A549 (cell line): ENCODE measurements around the gene UBE2O. TPM values are rescaled to one million over a fixed set of nuclear protein-coding genes. Genes with fewer than 3 reads are reported as not detected.
A peak's percentile ranks its signal among the peaks of the same experiment; 100 is the strongest.
"Not testable (repeated sequence)": the region's sequence is repeated elsewhere in the genome, so short reads cannot be mapped to it uniquely, and the experiment has no call there.

Experiments
- ATAC-seq, 2 experiments: fragments of 200-7000 bp in 1 of 2; fragments of >200 bp in 1 of 2; cut with Nextera tagmentation in 1 of 2; cut with Tn5 transposase in 1 of 2; 3 replicates each; pipeline versions ENCODE4 v1.8.0 to v1.9.1; 2018 to 2020; ENCODE audit warnings: mild to moderate bottlenecking in 1 of 2, moderate library complexity in 1 of 2
- CTCF ChIA-PET: fragments of 300-600 bp; sonication (Branson Sonifier 250); formaldehyde crosslinking; extraction: SDS; loops from one replicate; lab custom pipeline; 2021; ENCODE audit warnings: antibody characterized with exemption, inconsistent platforms; lab: Yijun Ruan, JAX
- POLR2A ChIA-PET: fragments of 350-600 bp; formaldehyde crosslinking; extraction: SDS; loops from one replicate; lab custom pipeline; 2021; ENCODE audit warnings: antibody characterized with exemption, inconsistent platforms; lab: Yijun Ruan, JAX
- DNase-seq, 2 experiments: peaks; one replicate each; pipeline versions ENCODE4 v3.0.0 to v3.0.0-alpha.2; 2011 to 2016; ENCODE audit warnings: low read depth in 1 of 2, low spot score in 1 of 2
- FAIRE-seq: peaks from 2 replicates; lab custom pipeline; 2011; peaks lifted over from hg19 to GRCh38; lab: Jason Lieb, UNC
- H3K27ac ChIP-seq, 2 experiments: fragments of >200 bp; sonication (Bioruptor Twin); formaldehyde crosslinking; 3 replicates each; pipeline ENCODE4 v1.5.1; 2016 to 2017
- H3K4me1 ChIP-seq: fragments of >200 bp; sonication (Bioruptor Twin); formaldehyde crosslinking; 3 replicates; pipeline ENCODE4 v1.6.1; 2016
- H3K4me2 ChIP-seq: fragments of >200 bp; sonication (Bioruptor Twin); formaldehyde crosslinking; 3 replicates; pipeline ENCODE4 v1.6.1; 2016
- H3K4me3 ChIP-seq: fragments of >200 bp; sonication (Bioruptor Twin); formaldehyde crosslinking; 3 replicates; pipeline ENCODE4 v1.5.1; 2016
- H3K9me3 ChIP-seq: fragments of >200 bp; sonication (Bioruptor Twin); formaldehyde crosslinking; 3 replicates; pipeline ENCODE4 v1.6.1; 2016
- BHLHE40 ChIP-seq: IDR thresholded peaks from 2 replicates; pipeline ENCODE4 v1.6.1; 2012; ENCODE audit warnings: low read depth, low read length, inconsistent platforms
- CBX8 ChIP-seq: fragments of 200-600 bp; sonication (generic); IDR thresholded peaks from 2 replicates; pipeline ENCODE4 v1.6.1; 2016
- EHF ChIP-seq: fragments of 250-450 bp; sonication (Bioruptor Pico); IDR thresholded peaks from 2 replicates; pipeline ENCODE4 v1.5.0; 2020; ENCODE audit warnings: mild to moderate bottlenecking
- ELK1 ChIP-seq: fragments of 150-350 bp; IDR thresholded peaks from 2 replicates; pipeline ENCODE4 v1.6.1; 2014; ENCODE audit warnings: low read depth, mild to moderate bottlenecking, low read length
- FOSB ChIP-seq: fragments of 250-450 bp; sonication (Bioruptor Pico); IDR thresholded peaks from 2 replicates; pipeline ENCODE4 v1.5.0; 2020; ENCODE audit warnings: mild to moderate bottlenecking, moderate library complexity
- GATA3 ChIP-seq: IDR thresholded peaks from 2 replicates; pipeline ENCODE4 v1.6.1; 2012; ENCODE audit warnings: borderline replicate concordance
- HDAC2 ChIP-seq: fragments of 200-600 bp; sonication (generic); IDR thresholded peaks from 2 replicates; pipeline ENCODE4 v1.6.1; 2016
- HOXA7 ChIP-seq: fragments of 250-450 bp; sonication (Bioruptor Pico); IDR thresholded peaks from 2 replicates; pipeline ENCODE4 v1.5.0; 2020; ENCODE audit warnings: mild to moderate bottlenecking, moderate library complexity
- HOXB13 ChIP-seq: fragments of 250-450 bp; sonication (Bioruptor Pico); IDR thresholded peaks from 2 replicates; pipeline ENCODE4 v1.5.0; 2020; ENCODE audit warnings: low read depth, mild to moderate bottlenecking, moderate library complexity
- KDM1A ChIP-seq: fragments of 200-600 bp; sonication (generic); IDR thresholded peaks from 2 replicates; pipeline ENCODE4 v1.6.1; 2016; ENCODE audit warnings: low read depth, mild to moderate bottlenecking
- MAFK ChIP-seq: fragments of 450-650 bp; IDR thresholded peaks from 2 replicates; pipeline ENCODE4 v1.6.1; 2014; ENCODE audit not compliant: partially characterized antibody
- MAZ ChIP-seq: fragments of 150-350 bp; IDR thresholded peaks from 2 replicates; pipeline ENCODE4 v1.6.1; 2014; ENCODE audit warnings: antibody characterized with exemption, low read depth, low read length, borderline replicate concordance
- NR3C1 ChIP-seq: fragments of >200 bp; sonication (Bioruptor Twin); formaldehyde crosslinking; IDR thresholded peaks from 3 replicates; pipeline ENCODE4 v1.6.1; 2017
- POLR2AphosphoS2 ChIP-seq: conservative IDR thresholded peaks from 2 replicates; pipeline ENCODE4 v1.6.1; 2012; ENCODE audit warnings: low read length, improper control_type of control experiment, inconsistent platforms
- RAD21 ChIP-seq, 2 experiments: fragments of >200 bp in 1 of 2; sonication (Bioruptor Twin) in 1 of 2; formaldehyde crosslinking in 1 of 2; IDR thresholded peaks in 1 of 2; conservative IDR thresholded peaks in 1 of 2; 2 replicates in 1 of 2; 3 replicates in 1 of 2; pipeline ENCODE4 v1.6.1; 2012 to 2018; ENCODE audit warnings: inconsistent platforms in 1 of 2
- RARB ChIP-seq: fragments of 250-450 bp; sonication (Bioruptor Pico); IDR thresholded peaks from 2 replicates; pipeline ENCODE4 v1.8.0; 2021; ENCODE audit warnings: mild to moderate bottlenecking, moderate library complexity
- RCOR1 ChIP-seq: fragments of 150-350 bp; IDR thresholded peaks from 2 replicates; pipeline ENCODE4 v1.6.1; 2014; ENCODE audit warnings: antibody characterized with exemption, low read length, low read depth
- REST ChIP-seq: fragments of 200-600 bp; sonication (generic); IDR thresholded peaks from 2 replicates; pipeline ENCODE4 v1.6.1; 2016; ENCODE audit warnings: antibody characterized with exemption, mild to moderate bottlenecking, moderate library complexity
- RFX5 ChIP-seq: fragments of 450-650 bp; IDR thresholded peaks from 2 replicates; pipeline ENCODE4 v1.7.1; 2014; ENCODE audit warnings: antibody characterized with exemption, mild to moderate bottlenecking, moderate library complexity
- USF2 ChIP-seq: fragments of 450-650 bp; IDR thresholded peaks from 2 replicates; pipeline ENCODE4 v1.6.1; 2014; ENCODE audit warnings: antibody characterized with exemption
- ZFP36 ChIP-seq: fragments of 450-650 bp; IDR thresholded peaks from 2 replicates; pipeline ENCODE4 v1.6.1; 2014; ENCODE audit warnings: borderline replicate concordance; ENCODE audit not compliant: partially characterized antibody
- WGBS: methylation state at CpG from one replicate; pipeline ENCODE4 v1.1.6; 2017; ENCODE audit errors: missing lambda C conversion rate; 5-methylcytosine and 5-hydroxymethylcytosine counted together
- polyA plus RNA-seq, 4 experiments: library from polyadenylated mRNA; depleted of rRNA in 3 of 4; stranded (reverse); fragments of >200 nt; fragmentation: RNase III in 1 of 4; extraction: RNeasy Plus Mini Kit Qiagen cat#74134 plus additional on column Dnase treatment in 1 of 4; gene quantifications; 2 replicates in 3 of 4; 3 replicates in 1 of 4; pipeline ENCODE4 v1.2.3, GENCODE V29; 2011 to 2017

The UBE2O gene
- polyA plus RNA-seq, 2 of the 4 experiments (the other 2 are of a cell fraction): 22.0 to 25.7 TPM

- FAIRE-seq: no peak
- ChIA-PET CTCF (interaction anchor here (0.6 to 29.4 kb wide), 8 partner anchors 7 to 148 kb away, joined by 3 to 899 read pairs (median 9); partner anchors contain the start of genes PRPSAP1 and SPHK1), POLR2A (interaction anchor here (1.5 kb wide), 1 partner anchor 10 kb away, joined by 6 read pairs; the partner anchor contains the start of gene PRPSAP1)
- no peak overlapping the region for H3K4me2 ChIP-seq
- H3K4me1 ChIP-seq: no peaks in the 10 kb centered on the region
- 85% methylated on average over 11 of the region's 11 CpGs for WGBS
- ATAC-seq: no peak
- no peak overlapping the region for H3K27ac ChIP-seq
- no peak overlapping the region for H3K4me3 ChIP-seq
- DNase-seq: no peak
- TF ChIP-seq KDM1A: no peak
- H3K9me3 ChIP-seq: no peaks in the 10 kb centered on the region
These were observed 89.7 kb downstream of the UBE2O start for GRCh38 chr17:76363107-76363842.

- peak; percentile 21 for TF ChIP-seq MAFK
- no peak for TF ChIP-seq BHLHE40
- no peak overlapping the region for H3K27ac ChIP-seq
- H3K4me1 ChIP-seq: no peaks in the 10 kb centered on the region
- ATAC-seq (no peak), DNase-seq (no peak), FAIRE-seq (no peak)
- 85% methylated on average over 2 of the region's 2 CpGs for WGBS
- no peak overlapping the region for H3K4me2 ChIP-seq
- POLR2A ChIA-PET: no interaction called here
- no peaks in the 10 kb centered on the region for H3K9me3 ChIP-seq
- no peak overlapping the region for H3K4me3 ChIP-seq
- CTCF ChIA-PET: interaction anchor here (1.0 to 29.4 kb wide), 3 partner anchors 10 to 43 kb away, joined by 3 to 899 read pairs (median 16); partner anchors contain the start of gene SPHK1
These were observed 92.5 kb downstream of the UBE2O start for GRCh38 chr17:76360461-76360860.

GRCh38 chr17:76359776-76360175 is 93.2 kb downstream of the UBE2O start:
- ATAC-seq, H3K27ac ChIP-seq, H3K4me1 ChIP-seq, DNase-seq, H3K4me2 ChIP-seq, FAIRE-seq, POLR2A ChIA-PET, H3K4me3 ChIP-seq, H3K9me3 ChIP-seq: not testable (repeated sequence)
- CTCF ChIA-PET: interaction anchor here (1.0 to 29.4 kb wide), 4 partner anchors 9 to 61 kb away, joined by 3 to 899 read pairs (median 13); partner anchors contain the start of gene SPHK1
- 72% methylated on average over 6 of the region's 6 CpGs for WGBS

GRCh38 chr17:76359375-76359774 is 93.6 kb downstream of the UBE2O start:
- no peak overlapping the region for H3K27ac ChIP-seq
- H3K4me2 ChIP-seq: no peak overlapping the region
- peaks cover 6% of the 10 kb centered on the region; the same call in 2 of the 3 replicates for H3K4me1 ChIP-seq
- CTCF ChIA-PET: interaction anchor here (1.8 to 29.4 kb wide), 4 partner anchors 10 to 99 kb away, joined by 5 to 899 read pairs (median 13); partner anchors contain the start of gene SPHK1
- ATAC-seq (no peak), DNase-seq (no peak), FAIRE-seq (no peak)
- 77% methylated on average over 6 of the region's 6 CpGs for WGBS
- no peaks in the 10 kb centered on the region for H3K9me3 ChIP-seq
- no peak for TF ChIP-seq BHLHE40
- TF ChIP-seq KDM1A: no peak
- no peak for TF ChIP-seq RARB (CRISPR knock-in tag)
- TF ChIP-seq USF2: no peak
- TF ChIP-seq CBX8: no peak
- no peak for TF ChIP-seq RAD21 (conservative IDR thresholded peaks at IDR 0.05 in 1 of 2, IDR thresholded peaks at IDR 0.05 in 1 of 2)
- no peak for TF ChIP-seq ELK1
- no peak for TF ChIP-seq MAZ
- TF ChIP-seq HOXB13 (CRISPR knock-in tag): no peak
- TF ChIP-seq REST: no peak
- no peak for TF ChIP-seq EHF (CRISPR knock-in tag)
- no peak for TF ChIP-seq ZFP36
- no peak for TF ChIP-seq RFX5
- no peak for TF ChIP-seq NR3C1
- TF ChIP-seq FOSB (CRISPR knock-in tag): no peak
- no peak for TF ChIP-seq RCOR1
- no peak for TF ChIP-seq HDAC2
- TF ChIP-seq GATA3: no peak
- TF ChIP-seq POLR2AphosphoS2: no peak
- no peak for TF ChIP-seq HOXA7 (CRISPR knock-in tag)
- POLR2A ChIA-PET: no interaction called here
- H3K4me3 ChIP-seq: no peak overlapping the region
